ENCODE results near the gene FAM131A.

Gene FAM131A

DNA sequence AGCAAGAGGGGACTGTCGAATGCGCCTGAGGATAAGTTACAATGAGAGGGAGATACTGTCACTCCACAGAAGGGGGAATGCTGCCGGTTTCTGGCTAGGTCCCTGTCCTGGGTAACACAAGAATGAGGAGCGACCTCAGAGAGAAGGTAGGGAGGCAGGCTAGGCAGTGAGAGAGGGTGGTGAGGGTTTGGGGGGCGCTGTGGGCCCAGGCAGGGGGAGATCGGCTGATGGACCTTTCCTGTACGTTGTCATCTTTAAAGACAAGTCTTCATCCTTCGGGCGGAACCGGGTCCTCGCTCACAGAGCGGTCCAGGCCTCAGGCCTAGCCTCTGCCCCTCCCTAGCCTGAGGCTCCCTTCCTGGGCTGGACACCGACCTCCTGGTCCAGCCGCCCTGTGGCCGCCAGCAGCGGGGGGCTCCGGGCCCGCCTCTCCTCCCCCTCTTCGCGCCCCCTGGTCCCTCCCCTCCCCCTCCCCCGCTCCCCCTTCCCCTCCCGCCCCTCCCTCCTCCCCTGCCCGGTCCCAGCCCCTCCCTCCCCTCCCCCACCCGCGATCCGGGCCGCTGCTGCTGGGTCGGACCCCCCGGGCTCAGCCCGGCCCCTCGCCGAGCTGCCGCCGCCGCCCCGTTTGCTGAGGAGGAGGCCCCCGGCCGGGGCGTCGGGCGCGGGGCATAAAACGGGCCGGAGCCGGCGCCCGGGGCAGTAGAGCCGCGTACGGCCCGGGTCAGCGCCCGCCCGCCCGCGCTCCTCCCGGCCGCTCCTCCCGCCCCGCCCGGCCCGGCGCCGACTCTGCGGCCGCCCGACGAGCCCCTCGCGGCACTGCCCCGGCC lies 42.2 kb downstream of the FAM131A start, which contains the start of gene CHRD:
TSS of gene CHRD (plus strand) at position 697 of the 827 bp plus-strand sequence. CDS start 265 bp downstream, outside the sequence.
- H3K9ac ChIP-seq (ENCODE audit: low read length), result peak within 1 kb of the TSS; percentile 7
- peaks cover 59% of the 10 kb centered on the region for H3K27me3 ChIP-seq (ENCODE audit: control insufficient read depth, insufficient read depth, low read length)
- no peaks in the 10 kb centered on the region for H3K36me3 ChIP-seq (ENCODE audit: control insufficient read depth, insufficient read depth, low read length)
- H3K4me3 ChIP-seq (ENCODE audit: low read length), result peak within 1 kb of the TSS; percentile 2
- H3K4me1 ChIP-seq (ENCODE audit: control insufficient read depth, insufficient read depth, low read length), result peaks cover 24% of the 10 kb centered on the region
- no peaks in the 10 kb centered on the region for H3K9me3 ChIP-seq (ENCODE audit: control insufficient read depth, low read length)

DNA sequence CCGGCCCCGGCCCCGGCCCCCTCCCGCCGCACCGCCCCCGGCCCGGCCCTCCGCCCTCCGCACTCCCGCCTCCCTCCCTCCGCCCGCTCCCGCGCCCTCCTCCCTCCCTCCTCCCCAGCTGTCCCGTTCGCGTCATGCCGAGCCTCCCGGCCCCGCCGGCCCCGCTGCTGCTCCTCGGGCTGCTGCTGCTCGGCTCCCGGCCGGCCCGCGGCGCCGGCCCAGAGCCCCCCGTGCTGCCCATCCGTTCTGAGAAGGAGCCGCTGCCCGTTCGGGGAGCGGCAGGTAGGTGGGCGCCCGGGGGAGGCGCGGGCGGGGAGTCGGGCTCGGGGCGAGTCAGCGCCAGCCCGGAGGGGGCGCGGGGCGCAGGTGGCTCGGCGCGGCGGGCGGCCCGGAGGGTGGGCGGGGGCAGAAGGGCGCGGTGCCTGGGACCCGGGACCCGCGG lies 42.8 kb downstream of the FAM131A start:
- Histone ChIP-seq H3K9me3 (ENCODE audit: control insufficient read depth, low read length) (no peaks in the 10 kb centered on the region), H3K4me1 (ENCODE audit: control insufficient read depth, insufficient read depth, low read length) (peaks cover 24% of the 10 kb centered on the region), H3K4me3 (ENCODE audit: low read length) (no peak overlapping the region), H3K9ac (ENCODE audit: low read length) (no peak overlapping the region), H3K36me3 (ENCODE audit: control insufficient read depth, insufficient read depth, low read length) (no peaks in the 10 kb centered on the region), H3K27me3 (ENCODE audit: control insufficient read depth, insufficient read depth, low read length) (peaks cover 56% of the 10 kb centered on the region)

DNA sequence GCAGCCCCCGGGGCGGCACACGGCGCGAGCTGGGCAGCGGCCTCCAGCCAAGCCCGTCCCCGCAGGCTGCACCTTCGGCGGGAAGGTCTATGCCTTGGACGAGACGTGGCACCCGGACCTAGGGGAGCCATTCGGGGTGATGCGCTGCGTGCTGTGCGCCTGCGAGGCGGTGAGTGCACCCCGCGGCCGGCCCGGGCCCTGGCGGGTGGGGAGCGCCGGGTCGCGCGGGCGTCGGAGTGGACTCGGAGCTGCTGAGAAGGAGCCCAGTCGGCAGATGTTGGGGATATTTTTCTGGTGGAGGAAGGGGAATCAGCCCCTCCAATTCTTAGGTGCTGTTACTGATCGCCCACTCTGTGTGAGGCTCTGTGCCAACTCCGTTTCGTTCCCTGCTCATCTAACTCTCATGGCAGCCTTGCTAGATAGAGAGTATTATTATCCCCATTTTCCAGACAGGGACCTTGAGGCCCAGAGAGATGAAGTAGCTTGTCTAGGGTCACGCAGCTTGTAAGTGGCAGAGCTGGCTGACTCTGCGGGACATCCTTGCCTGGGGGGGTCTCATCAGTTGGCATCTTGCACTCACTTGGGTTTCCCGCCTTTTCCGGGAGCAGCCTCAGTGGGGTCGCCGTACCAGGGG lies 43.3 kb downstream of the FAM131A start:
- Histone ChIP-seq H3K9ac (ENCODE audit: low read length) (peak overlapping the region; percentile 7), H3K27me3 (ENCODE audit: control insufficient read depth, insufficient read depth, low read length) (peaks cover 55% of the 10 kb centered on the region), H3K4me3 (ENCODE audit: low read length) (peak overlapping the region; percentile 2), H3K36me3 (ENCODE audit: control insufficient read depth, insufficient read depth, low read length) (no peaks in the 10 kb centered on the region), H3K4me1 (ENCODE audit: control insufficient read depth, insufficient read depth, low read length) (peaks cover 24% of the 10 kb centered on the region), H3K9me3 (ENCODE audit: control insufficient read depth, low read length) (no peaks in the 10 kb centered on the region)

DNA sequence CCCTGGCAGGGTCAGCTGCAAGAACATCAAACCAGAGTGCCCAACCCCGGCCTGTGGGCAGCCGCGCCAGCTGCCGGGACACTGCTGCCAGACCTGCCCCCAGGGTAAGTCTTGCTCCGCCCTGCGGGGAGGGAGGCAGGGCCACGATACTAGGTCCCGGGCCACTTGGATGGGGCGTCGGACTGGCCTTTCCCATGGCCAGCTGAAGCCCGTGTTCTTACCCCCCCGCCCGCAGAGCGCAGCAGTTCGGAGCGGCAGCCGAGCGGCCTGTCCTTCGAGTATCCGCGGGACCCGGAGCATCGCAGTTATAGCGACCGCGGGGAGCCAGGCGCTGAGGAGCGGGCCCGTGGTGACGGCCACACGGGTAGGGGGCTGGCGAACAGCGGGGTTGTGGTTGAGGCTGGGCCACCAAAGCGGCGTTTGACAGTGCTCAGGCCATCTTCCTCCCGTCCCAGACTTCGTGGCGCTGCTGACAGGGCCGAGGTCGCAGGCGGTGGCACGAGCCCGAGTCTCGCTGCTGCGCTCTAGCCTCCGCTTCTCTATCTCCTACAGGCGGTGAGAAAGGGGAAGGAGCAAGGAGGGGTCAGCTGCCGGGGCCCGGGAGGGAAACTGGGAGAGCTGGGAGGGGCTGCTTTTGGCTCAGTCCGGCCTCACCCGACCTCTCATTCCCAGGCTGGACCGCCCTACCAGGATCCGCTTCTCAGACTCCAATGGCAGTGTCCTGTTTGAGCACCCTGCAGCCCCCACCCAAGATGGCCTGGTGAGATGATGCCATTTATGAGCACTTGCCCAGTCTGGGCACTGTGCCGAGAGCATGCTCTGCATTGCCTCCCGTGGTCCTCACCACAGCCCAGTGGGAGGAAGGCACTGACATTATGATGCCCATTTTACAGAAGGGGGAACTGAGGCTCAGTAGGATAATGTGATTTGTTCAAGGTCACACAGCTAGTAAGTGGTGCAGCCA lies 44.1 kb downstream of the FAM131A start:
- peak overlapping the region; percentile 2 for H3K4me3 ChIP-seq (ENCODE audit: low read length)
- H3K9ac ChIP-seq (ENCODE audit: low read length), result no peak overlapping the region
- H3K36me3 ChIP-seq (ENCODE audit: control insufficient read depth, insufficient read depth, low read length), result no peaks in the 10 kb centered on the region
- no peaks in the 10 kb centered on the region for H3K9me3 ChIP-seq (ENCODE audit: control insufficient read depth, low read length)
- peaks cover 49% of the 10 kb centered on the region for H3K27me3 ChIP-seq (ENCODE audit: control insufficient read depth, insufficient read depth, low read length)
- peaks cover 24% of the 10 kb centered on the region for H3K4me1 ChIP-seq (ENCODE audit: control insufficient read depth, insufficient read depth, low read length)

DNA sequence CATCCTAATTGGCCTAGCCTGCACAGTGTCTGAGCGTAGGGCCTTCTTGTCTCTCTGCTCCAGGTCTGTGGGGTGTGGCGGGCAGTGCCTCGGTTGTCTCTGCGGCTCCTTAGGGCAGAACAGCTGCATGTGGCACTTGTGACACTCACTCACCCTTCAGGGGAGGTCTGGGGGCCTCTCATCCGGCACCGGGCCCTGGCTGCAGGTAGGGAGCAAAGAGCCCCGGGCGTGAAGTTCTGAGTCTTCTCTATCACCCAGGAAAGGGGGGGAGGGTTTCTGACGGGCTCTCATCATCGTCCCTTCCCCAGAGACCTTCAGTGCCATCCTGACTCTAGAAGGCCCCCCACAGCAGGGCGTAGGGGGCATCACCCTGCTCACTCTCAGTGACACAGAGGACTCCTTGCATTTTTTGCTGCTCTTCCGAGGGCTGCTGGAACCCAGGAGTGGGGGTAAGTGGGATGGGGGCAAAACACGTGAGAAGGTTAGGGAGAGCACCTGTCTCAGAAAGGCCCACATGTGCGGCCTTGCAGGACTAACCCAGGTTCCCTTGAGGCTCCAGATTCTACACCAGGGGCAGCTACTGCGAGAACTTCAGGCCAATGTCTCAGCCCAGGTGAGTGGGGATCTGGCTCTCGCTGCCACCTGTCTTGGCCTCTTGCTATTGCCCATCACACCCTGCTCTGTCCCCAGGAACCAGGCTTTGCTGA lies 45.1 kb downstream of the FAM131A start:
- Histone ChIP-seq H3K9me3 (ENCODE audit: control insufficient read depth, low read length) (no peaks in the 10 kb centered on the region), H3K27me3 (ENCODE audit: control insufficient read depth, insufficient read depth, low read length) (peaks cover 44% of the 10 kb centered on the region), H3K36me3 (ENCODE audit: control insufficient read depth, insufficient read depth, low read length) (no peaks in the 10 kb centered on the region), H3K9ac (ENCODE audit: low read length) (no peak overlapping the region), H3K4me1 (ENCODE audit: control insufficient read depth, insufficient read depth, low read length) (peaks cover 23% of the 10 kb centered on the region), H3K4me3 (ENCODE audit: low read length) (no peak overlapping the region)

DNA sequence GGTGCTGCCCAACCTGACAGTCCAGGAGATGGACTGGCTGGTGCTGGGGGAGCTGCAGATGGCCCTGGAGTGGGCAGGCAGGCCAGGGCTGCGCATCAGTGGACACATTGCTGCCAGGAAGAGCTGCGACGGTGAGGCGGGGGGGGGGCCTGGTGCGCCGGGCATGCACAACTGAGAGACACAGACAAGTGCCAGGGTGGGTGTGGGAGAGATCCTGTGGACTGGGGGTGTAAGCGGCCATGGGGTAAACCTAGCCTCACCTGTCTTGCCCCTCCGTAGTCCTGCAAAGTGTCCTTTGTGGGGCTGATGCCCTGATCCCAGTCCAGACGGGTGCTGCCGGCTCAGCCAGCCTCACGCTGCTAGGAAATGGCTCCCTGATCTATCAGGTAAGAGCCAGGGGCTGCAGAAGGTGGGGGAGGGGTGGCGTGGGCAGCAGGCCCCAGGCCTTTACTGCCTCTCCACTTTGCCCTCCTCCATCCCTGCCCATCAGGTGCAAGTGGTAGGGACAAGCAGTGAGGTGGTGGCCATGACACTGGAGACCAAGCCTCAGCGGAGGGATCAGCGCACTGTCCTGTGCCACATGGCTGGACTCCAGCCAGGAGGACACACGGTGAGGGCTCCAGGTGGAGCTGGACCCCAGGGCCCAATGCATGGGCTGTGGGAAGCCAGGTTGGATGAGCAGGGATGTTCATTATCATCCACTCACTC lies 45.8 kb downstream of the FAM131A start:
- no peaks in the 10 kb centered on the region for H3K36me3 ChIP-seq (ENCODE audit: control insufficient read depth, insufficient read depth, low read length)
- H3K9ac ChIP-seq (ENCODE audit: low read length), result no peak overlapping the region
- peaks cover 16% of the 10 kb centered on the region for H3K4me1 ChIP-seq (ENCODE audit: control insufficient read depth, insufficient read depth, low read length)
- no peaks in the 10 kb centered on the region for H3K9me3 ChIP-seq (ENCODE audit: control insufficient read depth, low read length)
- H3K27me3 ChIP-seq (ENCODE audit: control insufficient read depth, insufficient read depth, low read length), result peaks cover 37% of the 10 kb centered on the region
- H3K4me3 ChIP-seq (ENCODE audit: low read length), result no peak overlapping the region

DNA sequence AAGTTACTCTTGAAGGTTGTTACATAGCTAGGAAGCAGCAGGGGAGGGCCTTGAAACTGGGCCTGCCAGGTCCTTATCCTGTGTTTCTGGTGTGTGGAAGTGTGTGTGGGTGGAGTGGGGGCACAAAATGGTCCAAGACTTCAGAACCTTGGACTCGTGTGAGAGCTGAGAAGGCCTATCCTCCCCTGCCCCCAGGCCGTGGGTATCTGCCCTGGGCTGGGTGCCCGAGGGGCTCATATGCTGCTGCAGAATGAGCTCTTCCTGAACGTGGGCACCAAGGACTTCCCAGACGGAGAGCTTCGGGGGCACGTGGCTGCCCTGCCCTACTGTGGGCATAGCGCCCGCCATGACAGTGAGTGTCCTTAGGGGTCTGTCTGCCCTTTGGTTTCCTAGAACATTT lies 46.9 kb downstream of the FAM131A start:
- peaks cover 26% of the 10 kb centered on the region for H3K27me3 ChIP-seq (ENCODE audit: control insufficient read depth, insufficient read depth, low read length)
- peaks cover 13% of the 10 kb centered on the region for H3K4me1 ChIP-seq (ENCODE audit: control insufficient read depth, insufficient read depth, low read length)

DNA sequence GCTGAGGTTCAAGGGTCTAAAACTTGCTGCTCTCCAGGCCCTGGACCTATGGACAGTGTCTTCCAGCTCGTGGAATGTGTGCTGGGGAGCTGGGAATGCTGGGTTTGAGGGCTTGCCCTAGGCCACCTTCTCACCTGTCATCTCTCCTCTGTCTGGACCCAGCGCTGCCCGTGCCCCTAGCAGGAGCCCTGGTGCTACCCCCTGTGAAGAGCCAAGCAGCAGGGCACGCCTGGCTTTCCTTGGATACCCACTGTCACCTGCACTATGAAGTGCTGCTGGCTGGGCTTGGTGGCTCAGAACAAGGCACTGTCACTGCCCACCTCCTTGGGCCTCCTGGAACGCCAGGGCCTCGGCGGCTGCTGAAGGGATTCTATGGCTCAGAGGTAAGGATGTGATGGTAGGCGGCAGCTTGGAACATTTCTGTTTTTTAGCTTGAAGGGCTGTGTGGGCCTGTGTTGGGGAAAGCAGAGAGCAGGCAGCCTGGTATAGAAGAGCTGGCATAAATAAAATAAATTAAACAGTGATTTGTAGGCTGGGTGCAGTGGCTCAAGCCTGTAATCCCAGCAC lies 47.5 kb downstream of the FAM131A start:
- Histone ChIP-seq H3K9me3 (ENCODE audit: control insufficient read depth, low read length) (no peaks in the 10 kb centered on the region), H3K4me1 (ENCODE audit: control insufficient read depth, insufficient read depth, low read length) (peaks cover 11% of the 10 kb centered on the region), H3K4me3 (ENCODE audit: low read length) (no peak overlapping the region), H3K36me3 (ENCODE audit: control insufficient read depth, insufficient read depth, low read length) (no peaks in the 10 kb centered on the region), H3K27me3 (ENCODE audit: control insufficient read depth, insufficient read depth, low read length) (peaks cover 24% of the 10 kb centered on the region), H3K9ac (ENCODE audit: low read length) (no peak overlapping the region)

More for the DNA sequence above, 46.9 kb downstream of the FAM131A start:
- H3K4me3 ChIP-seq (ENCODE audit: low read length), result no peak overlapping the region
- no peak overlapping the region for H3K9ac ChIP-seq (ENCODE audit: low read length)
- no peaks in the 10 kb centered on the region for H3K9me3 ChIP-seq (ENCODE audit: control insufficient read depth, low read length)
- no peaks in the 10 kb centered on the region for H3K36me3 ChIP-seq (ENCODE audit: control insufficient read depth, insufficient read depth, low read length)

DNA sequence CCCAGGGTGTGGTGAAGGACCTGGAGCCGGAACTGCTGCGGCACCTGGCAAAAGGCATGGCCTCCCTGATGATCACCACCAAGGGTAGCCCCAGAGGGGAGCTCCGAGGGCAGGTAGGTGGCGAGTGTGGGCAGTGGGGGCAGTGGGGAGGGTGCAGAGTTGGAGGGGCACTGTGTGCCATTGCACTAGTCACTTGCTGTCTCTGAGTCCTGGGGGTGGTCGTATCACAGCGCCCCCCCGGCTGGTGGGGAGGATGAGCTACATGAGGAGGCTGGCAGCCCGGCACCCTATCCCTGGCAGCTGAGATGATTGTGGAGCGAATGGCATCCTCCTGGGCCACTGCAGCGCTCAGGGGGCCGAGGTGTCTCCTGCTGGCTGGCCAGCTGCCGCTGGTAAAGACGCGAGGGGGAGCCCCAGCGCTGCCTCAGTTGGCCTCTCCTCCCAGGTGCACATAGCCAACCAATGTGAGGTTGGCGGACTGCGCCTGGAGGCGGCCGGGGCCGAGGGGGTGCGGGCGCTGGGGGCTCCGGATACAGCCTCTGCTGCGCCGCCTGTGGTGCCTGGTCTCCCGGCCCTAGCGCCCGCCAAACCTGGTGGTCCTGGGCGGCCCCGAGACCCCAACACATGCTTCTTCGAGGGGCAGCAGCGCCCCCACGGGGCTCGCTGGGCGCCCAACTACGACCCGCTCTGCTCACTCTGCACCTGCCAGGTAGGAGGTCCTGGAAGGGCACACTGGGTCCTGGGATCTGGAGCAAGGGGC lies 48.8 kb downstream of the FAM131A start:
- Histone ChIP-seq H3K4me1 (ENCODE audit: control insufficient read depth, insufficient read depth, low read length) (peaks cover 4% of the 10 kb centered on the region), H3K36me3 (ENCODE audit: control insufficient read depth, insufficient read depth, low read length) (no peaks in the 10 kb centered on the region), H3K9ac (ENCODE audit: low read length) (no peak overlapping the region), H3K4me3 (ENCODE audit: low read length) (no peak overlapping the region), H3K27me3 (ENCODE audit: control insufficient read depth, insufficient read depth, low read length) (peaks cover 16% of the 10 kb centered on the region), H3K9me3 (ENCODE audit: control insufficient read depth, low read length) (no peaks in the 10 kb centered on the region)

DNA sequence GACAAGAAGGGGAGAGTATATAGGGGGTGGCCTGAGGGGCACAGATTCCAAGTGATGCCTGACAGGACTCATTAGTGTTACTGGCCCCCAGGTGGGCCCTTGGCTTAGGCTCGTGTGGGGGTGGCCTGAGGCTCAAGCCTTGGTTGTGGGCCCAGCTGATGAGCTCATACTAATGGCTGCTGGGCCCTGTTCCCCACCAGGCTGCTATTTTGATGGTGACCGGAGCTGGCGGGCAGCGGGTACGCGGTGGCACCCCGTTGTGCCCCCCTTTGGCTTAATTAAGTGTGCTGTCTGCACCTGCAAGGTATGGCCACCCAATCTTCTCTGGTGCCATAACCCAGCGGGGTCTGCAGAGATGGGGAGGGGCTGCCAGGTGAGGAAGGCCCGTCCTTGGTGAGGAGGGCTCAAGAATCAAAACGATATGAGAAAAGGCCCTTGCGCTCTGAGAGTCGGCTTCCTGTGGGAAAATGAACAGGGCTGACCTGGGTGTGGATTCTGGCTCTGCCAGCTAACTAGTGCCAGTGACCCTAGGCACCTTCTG lies 49.8 kb downstream of the FAM131A start:
- H3K9ac ChIP-seq (ENCODE audit: low read length), result no peak overlapping the region
- H3K9me3 ChIP-seq (ENCODE audit: control insufficient read depth, low read length), result no peaks in the 10 kb centered on the region
- no peaks in the 10 kb centered on the region for H3K4me1 ChIP-seq (ENCODE audit: control insufficient read depth, insufficient read depth, low read length)
- peaks cover 6% of the 10 kb centered on the region for H3K27me3 ChIP-seq (ENCODE audit: control insufficient read depth, insufficient read depth, low read length)
- H3K4me3 ChIP-seq (ENCODE audit: low read length), result no peak overlapping the region
- H3K36me3 ChIP-seq (ENCODE audit: control insufficient read depth, insufficient read depth, low read length), result no peaks in the 10 kb centered on the region

All from mucosa of stomach (tissue), 1 donor.